CD14-positive monocyte (primary cell): ENCODE measurements around the gene ANKRD13A. TPM values are rescaled to one million over a fixed set of nuclear protein-coding genes. Genes with fewer than 3 reads are reported as not detected.

ENCODE experiments used
- DNase-seq, 3 donors: peaks; one replicate each; pipeline ENCODE4 v3.0.0-alpha.2; 2011 to 2022
- H2AFZ ChIP-seq: 2 replicates; pipeline ENCODE4 v1.6.0; 2012; ENCODE audit warnings: mild to moderate bottlenecking, low read depth, low read length, inconsistent platforms; ENCODE audit not compliant: insufficient read depth, poor library complexity, severe bottlenecking
- H3K27ac ChIP-seq, 2 donors: 1 replicate in 1 of 2; 2 replicates in 1 of 2; pipeline ENCODE4 v1.5.1; 2012 to 2013; ENCODE audit warnings: low read length in 2 of 2, control low read depth in 1 of 2, inconsistent platforms in 1 of 2, low read depth in 1 of 2, mild to moderate bottlenecking in 1 of 2
- H3K27me3 ChIP-seq, 2 donors: one replicate each; pipeline versions ENCODE4 v1.6.0 to v1.6.1; 2011 to 2013; ENCODE audit warnings: low read length in 2 of 2; ENCODE audit not compliant: control insufficient read depth in 2 of 2, insufficient read depth in 2 of 2
- H3K36me3 ChIP-seq, 2 donors: replicated peaks in 1 of 2; 1 replicate in 1 of 2; 2 replicates in 1 of 2; pipeline versions ENCODE4 v1.5.1 to v1.6.1; 2012 to 2013; ENCODE audit warnings: low read length in 2 of 2, control low read depth in 1 of 2, inconsistent platforms in 1 of 2, mild to moderate bottlenecking in 1 of 2; ENCODE audit not compliant: insufficient read depth in 2 of 2, control insufficient read depth in 1 of 2
- H3K4me1 ChIP-seq, 2 donors: 1 replicate in 1 of 2; 2 replicates in 1 of 2; pipeline versions ENCODE4 v1.5.1 to v1.6.1; 2012 to 2013; ENCODE audit warnings: low read length in 2 of 2, control low read depth in 1 of 2, inconsistent platforms in 1 of 2, mild to moderate bottlenecking in 1 of 2, moderate library complexity in 1 of 2; ENCODE audit not compliant: insufficient read depth in 2 of 2, control insufficient read depth in 1 of 2
- H3K4me2 ChIP-seq: replicated peaks from 2 replicates; pipeline ENCODE3; 2012; ENCODE audit warnings: low read length, moderate library complexity, mild to moderate bottlenecking; ENCODE audit not compliant: poor library complexity, severe bottlenecking; ENCODE audit errors: extremely low read depth
- H3K4me3 ChIP-seq, 3 experiments: fragments of 200-600 bp in 1 of 3; sonication (generic) in 1 of 3; replicated peaks in 1 of 3; 1 replicate in 2 of 3; 2 replicates in 1 of 3; pipeline ENCODE4 v1.5.1; 2011 to 2013; ENCODE audit warnings: low read length in 3 of 3, mild to moderate bottlenecking in 3 of 3, control low read depth in 2 of 3, low read depth in 2 of 3, inconsistent platforms in 1 of 3, moderate library complexity in 1 of 3
- H3K79me2 ChIP-seq: 2 replicates; pipeline ENCODE4 v1.6.0; 2012; ENCODE audit warnings: mild to moderate bottlenecking, control low read depth, inconsistent platforms, low read length, moderate library complexity; ENCODE audit not compliant: insufficient read depth
- H3K9ac ChIP-seq: 2 replicates; pipeline ENCODE4 v1.6.0; 2017; ENCODE audit warnings: low read length, mild to moderate bottlenecking; ENCODE audit not compliant: insufficient read depth, poor library complexity, severe bottlenecking
- H3K9me3 ChIP-seq, 2 donors: replicated peaks in 1 of 2; 1 replicate in 1 of 2; 2 replicates in 1 of 2; pipeline versions ENCODE4 v1.5.1 to v1.6.1; 2012 to 2013; ENCODE audit warnings: low read length in 2 of 2, control low read depth in 1 of 2; ENCODE audit not compliant: control insufficient read depth in 1 of 2, insufficient read depth in 1 of 2
- H4K20me1 ChIP-seq: 2 replicates; pipeline ENCODE4 v1.6.0; 2012; ENCODE audit warnings: mild to moderate bottlenecking, low read length, control low read depth, moderate library complexity; ENCODE audit not compliant: insufficient read depth
- H3K27ac Mint-ChIP-seq, 7 donors: one replicate each; pipeline ENCODE4 v1.8.0; 2020; ENCODE audit warnings: mild to moderate bottlenecking in 7 of 7, mixed read lengths in 7 of 7, moderate library complexity in 6 of 7, inconsistent platforms in 2 of 7
- H3K27me3 Mint-ChIP-seq, 3 donors: one replicate each; pipeline ENCODE4 v1.8.0; 2021 to 2022; ENCODE audit warnings: low read depth in 3 of 3, mild to moderate bottlenecking in 3 of 3, mixed read lengths in 3 of 3, moderate library complexity in 3 of 3, inconsistent platforms in 1 of 3
- H3K36me3 Mint-ChIP-seq, 2 donors: one replicate each; pipeline ENCODE4 v1.8.0; 2020; ENCODE audit warnings: mixed read lengths in 2 of 2, inconsistent platforms in 1 of 2, mild to moderate bottlenecking in 1 of 2
- H3K4me1 Mint-ChIP-seq: one replicate; pipeline ENCODE4 v1.8.0; 2020; ENCODE audit warnings: mild to moderate bottlenecking, mixed read lengths
- H3K4me3 Mint-ChIP-seq, 2 donors: one replicate each; pipeline ENCODE4 v1.8.0; 2020; ENCODE audit warnings: mild to moderate bottlenecking in 2 of 2, mixed read lengths in 2 of 2, moderate library complexity in 1 of 2
- H3K9me3 Mint-ChIP-seq, 7 donors: one replicate each; pipeline ENCODE4 v1.8.0; 2020 to 2022; ENCODE audit warnings: mixed read lengths in 7 of 7, mild to moderate bottlenecking in 6 of 7, moderate library complexity in 6 of 7, inconsistent platforms in 2 of 7
- CTCF ChIP-seq: fragments of 200-600 bp; IDR thresholded peaks from one replicate; pipeline ENCODE4 v1.8.0; 2022; ENCODE audit warnings: antibody characterized with exemption, mild to moderate bottlenecking
- WGBS: methylation state at CpG from one replicate; pipeline ENCODE4 v1.1.5; 2013; ENCODE audit warnings: missing lambda C conversion rate; ENCODE audit not compliant: insufficient coverage; 5-methylcytosine and 5-hydroxymethylcytosine counted together
- intact Hi-C, 2 donors: fragments of 100-400 bp; cut with micrococcal nuclease; formaldehyde crosslinking; loops; one replicate each; pipeline versions ENCODE4 v1.15.0 to v1.15.1; 2023
- polyA plus RNA-seq, 3 donors: library from polyadenylated mRNA; depleted of rRNA in 1 of 3; unstranded in 2 of 3; stranded (reverse) in 1 of 3; fragments of 300-500 nt in 2 of 3; fragments of >200 nt in 1 of 3; fragmentation: Illumina TruSeq in 2 of 3; gene quantifications; 1 replicate in 2 of 3; 2 replicates in 1 of 3; pipeline ENCODE4 v1.2.3, GENCODE V29; 2012 to 2021

Gene ANKRD13A
- polyA plus RNA-seq, 3 donors, result 42.8 to 89.3 (median 46.8) TPM

DNA sequence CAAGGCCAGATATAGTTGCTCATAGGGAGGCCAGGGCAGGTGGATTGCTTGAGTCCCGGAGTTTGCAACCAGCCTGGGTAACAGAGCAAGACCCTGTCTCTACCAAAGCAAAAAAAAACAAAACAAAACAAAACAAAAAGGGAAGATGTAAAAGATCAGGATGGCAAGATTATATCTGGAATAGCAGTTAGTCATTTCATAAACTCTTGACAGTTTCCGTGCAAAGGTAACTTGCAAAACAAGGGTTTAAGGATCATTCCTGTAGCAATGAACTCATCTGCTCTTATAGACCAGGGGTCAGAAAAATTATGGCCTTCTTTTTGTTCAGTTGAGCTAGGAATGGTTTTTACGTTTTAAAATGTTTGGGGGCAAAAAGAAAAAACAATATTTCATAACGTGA lies 32.7 kb upstream of the ANKRD13A start:
- H3K36me3 ChIP-seq, result peaks cover 86 to 99% of the 10 kb centered on the region in 2 donors
- H3K27me3 ChIP-seq, result no peaks in the 10 kb centered on the region
- DNase-seq, result no peak
- H3K4me1 ChIP-seq, result no peaks in the 10 kb centered on the region
- peaks cover 5% of the 10 kb centered on the region for H3K4me1 Mint-ChIP-seq
- no peaks in the 10 kb centered on the region for H3K9me3 Mint-ChIP-seq
- H3K36me3 Mint-ChIP-seq, result peaks cover 61 to 90% of the 10 kb centered on the region in 2 donors
- no peak overlapping the region for H3K4me2 ChIP-seq
- no peak for TF ChIP-seq CTCF
- no peak overlapping the region for H3K4me3 Mint-ChIP-seq
- H3K79me2 ChIP-seq, result peaks cover 63% of the 10 kb centered on the region
- no peaks in the 10 kb centered on the region for H3K9me3 ChIP-seq
- H3K4me3 ChIP-seq, result no peak overlapping the region
- no CpG with 5 or more reads among the region's 4 CpGs for WGBS
- peaks cover 0 to 2% (median 0%) of the 10 kb centered on the region in 3 donors for H3K27me3 Mint-ChIP-seq
- peak overlapping the region in 1 of 2 donors; percentile 70 for H3K27ac ChIP-seq
- intact Hi-C loops, result no loop called here
- peak overlapping the region in 2 of 7 donors; percentile 37 to 71 for H3K27ac Mint-ChIP-seq
- H2AFZ ChIP-seq, result no peak overlapping the region
- H4K20me1 ChIP-seq, result peaks cover 98% of the 10 kb centered on the region
- H3K9ac ChIP-seq, result no peak overlapping the region

GRCh38 chr12:109967383-109968031 lies 31.7 kb upstream of the ANKRD13A start:
- Mint-ChIP-seq H3K4me3 (no peak overlapping the region), H3K27me3 (peaks cover 0 to 2% (median 0%) of the 10 kb centered on the region in 3 donors), H3K4me1 (peaks cover 5% of the 10 kb centered on the region), H3K27ac (peak overlapping the region in 5 of 7 donors; percentile 6 to 85 (median 25)), H3K9me3 (no peaks in the 10 kb centered on the region), H3K36me3 (peaks cover 61 to 91% of the 10 kb centered on the region in 2 donors)
- H3K27ac ChIP-seq, result peak overlapping the region in 1 of 2 donors; percentile 70
- no peak for TF ChIP-seq CTCF
- intact Hi-C loops, result no loop called here
- H3K27me3 ChIP-seq, result no peaks in the 10 kb centered on the region
- no peaks in the 10 kb centered on the region for H3K9me3 ChIP-seq
- no peak for DNase-seq
- no peak overlapping the region for H3K9ac ChIP-seq
- 92% methylated on average over 4 of the region's 8 CpGs for WGBS
- H3K4me2 ChIP-seq, result no peak overlapping the region
- H2AFZ ChIP-seq, result no peak overlapping the region
- H3K36me3 ChIP-seq, result peaks cover 86 to 98% of the 10 kb centered on the region in 2 donors
- H4K20me1 ChIP-seq, result peaks cover 97% of the 10 kb centered on the region
- H3K4me3 ChIP-seq, result no peak overlapping the region
- no peaks in the 10 kb centered on the region for H3K4me1 ChIP-seq
- H3K79me2 ChIP-seq, result peaks cover 60% of the 10 kb centered on the region
